ENCODE data around the gene RARB.

DNA sequence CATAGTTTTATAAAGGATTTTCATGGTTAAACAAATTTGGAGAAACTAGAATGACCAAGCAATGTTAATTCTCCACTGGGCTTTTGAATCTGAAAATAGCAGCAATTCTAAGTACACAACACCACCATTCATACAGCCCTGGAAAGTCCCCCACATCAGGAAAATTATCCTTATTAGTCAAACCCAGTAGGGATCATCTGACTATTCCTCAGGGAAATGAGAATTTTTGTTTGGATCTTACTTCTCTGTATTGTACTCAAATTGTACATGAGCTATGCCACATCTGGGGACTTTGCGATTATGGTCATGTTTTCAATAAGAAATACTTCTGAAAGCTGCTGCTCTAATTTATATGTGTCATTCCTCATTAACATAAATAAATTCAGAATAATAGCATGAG is 46.0 kb downstream of the RARB start:
- TF ChIP-seq ZFP3 (tag by site-specific recombination; IDR thresholded peaks at IDR 0.05; ENCODE audit: low read depth) (no peak), ZNF624 (tag by site-specific recombination; IDR thresholded peaks at IDR 0.05) (no peak), ZNF175 (tag by site-specific recombination; IDR thresholded peaks at IDR 0.05) (no peak), ZNF114 (tag by site-specific recombination; IDR thresholded peaks at IDR 0.05) (no peak), ZNF560 (tag by site-specific recombination; IDR thresholded peaks at IDR 0.05; ENCODE audit: borderline replicate concordance) (no peak), IKZF3 (tag by site-specific recombination; IDR thresholded peaks at IDR 0.05) (no peak), SALL2 (tag by site-specific recombination; IDR thresholded peaks at IDR 0.05; ENCODE audit: borderline replicate concordance) (no peak)
- TF ChIP-seq, protein P1, sequence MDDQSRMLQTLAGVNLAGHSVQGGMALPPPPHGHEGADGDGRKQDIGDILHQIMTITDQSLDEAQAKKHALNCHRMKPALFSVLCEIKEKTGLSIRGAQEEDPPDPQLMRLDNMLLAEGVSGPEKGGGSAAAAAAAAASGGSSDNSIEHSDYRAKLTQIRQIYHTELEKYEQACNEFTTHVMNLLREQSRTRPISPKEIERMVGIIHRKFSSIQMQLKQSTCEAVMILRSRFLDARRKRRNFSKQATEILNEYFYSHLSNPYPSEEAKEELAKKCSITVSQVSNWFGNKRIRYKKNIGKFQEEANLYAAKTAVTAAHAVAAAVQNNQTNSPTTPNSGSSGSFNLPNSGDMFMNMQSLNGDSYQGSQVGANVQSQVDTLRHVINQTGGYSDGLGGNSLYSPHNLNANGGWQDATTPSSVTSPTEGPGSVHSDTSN (CRISPR knock-in tag; IDR thresholded peaks at IDR 0.05): no peak
- TF ChIP-seq, protein P2, sequence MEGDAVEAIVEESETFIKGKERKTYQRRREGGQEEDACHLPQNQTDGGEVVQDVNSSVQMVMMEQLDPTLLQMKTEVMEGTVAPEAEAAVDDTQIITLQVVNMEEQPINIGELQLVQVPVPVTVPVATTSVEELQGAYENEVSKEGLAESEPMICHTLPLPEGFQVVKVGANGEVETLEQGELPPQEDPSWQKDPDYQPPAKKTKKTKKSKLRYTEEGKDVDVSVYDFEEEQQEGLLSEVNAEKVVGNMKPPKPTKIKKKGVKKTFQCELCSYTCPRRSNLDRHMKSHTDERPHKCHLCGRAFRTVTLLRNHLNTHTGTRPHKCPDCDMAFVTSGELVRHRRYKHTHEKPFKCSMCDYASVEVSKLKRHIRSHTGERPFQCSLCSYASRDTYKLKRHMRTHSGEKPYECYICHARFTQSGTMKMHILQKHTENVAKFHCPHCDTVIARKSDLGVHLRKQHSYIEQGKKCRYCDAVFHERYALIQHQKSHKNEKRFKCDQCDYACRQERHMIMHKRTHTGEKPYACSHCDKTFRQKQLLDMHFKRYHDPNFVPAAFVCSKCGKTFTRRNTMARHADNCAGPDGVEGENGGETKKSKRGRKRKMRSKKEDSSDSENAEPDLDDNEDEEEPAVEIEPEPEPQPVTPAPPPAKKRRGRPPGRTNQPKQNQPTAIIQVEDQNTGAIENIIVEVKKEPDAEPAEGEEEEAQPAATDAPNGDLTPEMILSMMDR (tag by site-specific recombination; IDR thresholded peaks at IDR 0.05): no peak
